HG03066 (cell line): Measurements from ENCODE around the gene MRM3.
A peak's percentile ranks its signal among the peaks of the same experiment; 100 is the strongest.
"Not testable (repeated sequence)": the region's sequence is repeated elsewhere in the genome, so short reads cannot be mapped to it uniquely, and the experiment has no call there.

Experiments
- ATAC-seq: cut with Tn5 transposase; IDR thresholded peaks from one replicate; pipeline ENCODE4 v1.9.1; 2021; ENCODE audit warnings: low read depth; ENCODE audit not compliant: unreplicated experiment

MRM3 gene, protein sequence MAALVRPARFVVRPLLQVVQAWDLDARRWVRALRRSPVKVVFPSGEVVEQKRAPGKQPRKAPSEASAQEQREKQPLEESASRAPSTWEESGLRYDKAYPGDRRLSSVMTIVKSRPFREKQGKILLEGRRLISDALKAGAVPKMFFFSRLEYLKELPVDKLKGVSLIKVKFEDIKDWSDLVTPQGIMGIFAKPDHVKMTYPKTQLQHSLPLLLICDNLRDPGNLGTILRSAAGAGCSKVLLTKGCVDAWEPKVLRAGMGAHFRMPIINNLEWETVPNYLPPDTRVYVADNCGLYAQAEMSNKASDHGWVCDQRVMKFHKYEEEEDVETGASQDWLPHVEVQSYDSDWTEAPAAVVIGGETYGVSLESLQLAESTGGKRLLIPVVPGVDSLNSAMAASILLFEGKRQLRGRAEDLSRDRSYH

GRCh38 chr17:781805-782731 is at the start of gene MRM3, which contains the start of gene GLOD4:
Gene MRM3 (plus strand): TSS chr17:782353. CDS start chr17:782379, 26 bp downstream.
Gene GLOD4 (minus strand): TSS chr17:782280. CDS start chr17:782255, 25 bp downstream.
- peak; percentile 76 for ATAC-seq

DNA sequence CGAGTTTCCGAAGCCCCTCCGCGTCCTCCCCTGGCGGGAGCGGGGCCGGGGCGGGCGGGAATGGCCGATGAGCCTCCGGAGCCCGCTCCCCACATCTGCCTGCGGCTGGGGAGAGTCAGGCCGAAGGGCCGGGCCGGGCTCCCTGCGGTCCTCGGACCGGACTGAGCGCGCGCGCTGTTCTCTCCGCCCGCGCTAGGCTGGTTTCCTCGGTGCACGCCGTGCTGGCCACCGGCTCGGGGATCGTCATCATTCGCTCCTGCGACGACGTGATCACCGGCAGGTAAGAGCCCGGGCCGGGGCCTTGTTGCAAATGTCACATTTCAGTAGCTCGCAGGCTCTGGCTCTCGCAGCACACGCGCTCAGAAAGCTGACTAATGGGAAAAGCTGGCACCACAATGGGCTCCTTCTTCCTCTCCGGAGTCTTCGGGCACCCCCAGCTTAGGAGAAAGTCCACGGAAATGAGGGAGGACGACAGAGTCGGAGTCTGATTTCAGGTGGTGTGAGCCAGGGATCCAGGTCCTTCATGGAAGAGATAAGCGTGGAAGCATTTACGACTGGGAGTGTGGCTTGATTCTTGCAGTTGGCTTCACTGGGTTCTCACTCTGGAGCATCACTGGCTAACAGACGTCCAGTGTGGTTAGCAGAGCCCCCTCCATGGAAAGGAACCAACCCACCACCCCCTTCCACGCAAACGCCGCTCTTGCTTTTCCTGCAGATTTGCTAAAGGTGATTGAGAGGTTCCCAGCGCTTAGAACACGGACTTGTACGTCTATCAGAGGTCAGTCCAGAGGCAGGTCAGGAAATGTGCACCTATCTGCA is 49.0 kb upstream of the MRM3 start:
- ATAC-seq, result no peak

DNA sequence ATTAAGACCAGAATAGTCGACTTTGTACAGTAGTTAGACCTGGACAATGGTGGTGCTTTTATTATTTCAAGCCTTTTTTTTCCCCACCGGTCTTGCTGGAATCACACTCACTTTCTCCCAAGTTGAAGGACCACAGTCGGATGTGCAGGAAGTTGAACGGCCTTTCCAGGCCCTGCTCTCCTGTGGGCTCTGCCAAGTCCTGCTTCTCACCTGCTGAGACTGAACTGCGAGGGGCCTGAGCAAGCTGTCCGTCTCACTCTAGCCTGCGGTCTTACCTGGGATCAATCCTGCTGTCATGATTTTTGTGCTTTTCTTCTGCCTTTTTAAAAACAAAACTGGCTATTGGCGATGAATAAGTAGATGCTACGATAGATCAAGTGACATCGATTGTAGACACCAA is 48.4 kb upstream of the MRM3 start:
- no peak for ATAC-seq

GRCh38 chr17:737561-738113 is 44.5 kb upstream of the MRM3 start:
- ATAC-seq, result no peak

GRCh38 chr17:740240-741017 is 41.7 kb upstream of the MRM3 start:
- ATAC-seq, result peak; percentile 69

DNA sequence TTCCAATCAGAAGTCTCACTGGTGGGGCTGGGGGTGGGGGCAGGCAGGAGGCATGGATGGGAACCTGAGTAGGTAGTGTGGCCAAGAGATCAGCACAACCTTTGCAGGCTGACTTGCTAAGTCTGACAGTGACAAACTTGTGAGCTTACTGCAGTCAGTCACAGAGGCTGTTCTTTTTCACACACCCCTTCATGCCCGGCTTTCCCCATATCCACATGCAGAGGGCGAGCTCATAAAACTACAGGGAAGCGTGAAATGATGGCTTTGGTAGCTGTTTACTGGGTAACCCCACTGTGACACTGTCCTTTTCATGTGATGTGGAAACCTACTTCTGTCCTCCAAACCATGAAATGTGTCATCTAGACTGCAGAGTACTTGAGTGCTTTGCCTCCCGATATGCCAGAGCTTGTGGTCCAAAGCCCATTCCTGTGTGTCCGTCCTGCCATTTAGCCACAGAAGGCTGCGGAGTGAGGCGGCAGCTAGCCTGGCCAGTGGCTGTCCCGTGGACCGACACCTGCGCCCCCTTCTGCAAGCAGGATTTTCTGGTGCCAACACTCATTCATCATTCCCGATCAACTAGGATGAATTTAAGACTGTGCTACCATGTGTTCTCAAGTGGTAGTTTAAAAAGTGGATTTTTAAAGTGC is 39.9 kb upstream of the MRM3 start:
- no peak for ATAC-seq

DNA sequence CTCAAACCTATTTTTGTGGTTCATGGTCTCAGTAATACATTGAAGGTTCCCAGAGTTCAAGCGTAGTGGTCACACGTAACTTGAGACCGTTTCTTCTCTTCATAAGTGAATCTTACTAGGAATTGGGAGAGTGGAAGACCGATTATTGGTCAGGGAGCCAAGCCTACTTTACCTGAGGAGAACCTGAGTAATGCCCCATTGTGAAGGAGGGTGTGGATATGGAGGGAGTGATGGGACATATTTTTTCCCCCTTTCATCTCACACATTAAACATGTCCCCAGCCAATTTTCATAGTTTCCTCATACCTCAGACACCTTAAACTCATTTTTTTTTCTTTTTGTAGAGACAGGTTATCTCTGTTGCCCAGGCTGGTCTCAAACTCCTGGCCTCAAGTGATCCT is 39.0 kb upstream of the MRM3 start:
- no peak for ATAC-seq

DNA sequence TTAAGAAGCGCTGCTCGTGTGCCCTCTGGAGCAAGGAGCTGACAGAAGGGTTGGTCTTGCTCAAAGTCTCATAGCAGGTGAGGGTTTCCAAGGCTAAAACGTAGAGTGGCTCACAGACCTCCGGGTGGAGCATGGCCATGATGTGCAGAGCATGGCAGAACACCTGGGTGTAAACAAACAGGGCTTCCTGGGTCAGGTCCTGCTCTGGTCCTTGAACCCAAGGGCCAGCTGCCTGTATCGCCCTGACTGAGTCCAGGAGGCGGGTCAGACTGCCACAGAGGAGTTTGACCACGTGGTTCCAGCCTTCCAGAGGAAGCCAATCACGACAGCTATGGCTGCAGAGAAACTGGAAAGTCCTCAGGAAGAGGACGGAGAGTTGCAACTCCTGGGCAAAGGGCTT is 37.2 kb upstream of the MRM3 start:
- ATAC-seq, result no peak

- ATAC-seq, result no peak
Measured at GRCh38 chr17:745406-745805, 36.7 kb upstream of the MRM3 start.

DNA sequence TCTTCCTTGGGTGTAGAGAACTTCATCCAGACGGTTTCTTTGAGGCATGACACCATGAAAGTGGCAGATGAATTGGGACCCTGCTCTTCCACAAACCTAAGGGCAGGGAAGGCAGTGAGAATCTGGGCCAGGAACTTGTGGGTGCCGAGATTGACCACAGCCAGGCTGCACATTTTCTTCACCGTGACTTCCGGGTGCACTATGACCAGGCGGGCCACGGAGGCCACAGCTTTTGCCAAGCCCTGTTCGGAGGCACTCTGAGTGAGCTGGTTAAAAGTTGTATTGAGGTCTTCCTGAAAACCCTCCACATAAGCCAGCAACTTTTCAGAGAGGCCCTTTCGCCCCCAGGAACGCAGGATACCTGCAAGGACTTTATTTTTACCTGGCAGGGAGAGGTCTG is 36.0 kb upstream of the MRM3 start:
- ATAC-seq, result no peak

GRCh38 chr17:746783-747629 is 35.1 kb upstream of the MRM3 start:
- no peak for ATAC-seq

DNA sequence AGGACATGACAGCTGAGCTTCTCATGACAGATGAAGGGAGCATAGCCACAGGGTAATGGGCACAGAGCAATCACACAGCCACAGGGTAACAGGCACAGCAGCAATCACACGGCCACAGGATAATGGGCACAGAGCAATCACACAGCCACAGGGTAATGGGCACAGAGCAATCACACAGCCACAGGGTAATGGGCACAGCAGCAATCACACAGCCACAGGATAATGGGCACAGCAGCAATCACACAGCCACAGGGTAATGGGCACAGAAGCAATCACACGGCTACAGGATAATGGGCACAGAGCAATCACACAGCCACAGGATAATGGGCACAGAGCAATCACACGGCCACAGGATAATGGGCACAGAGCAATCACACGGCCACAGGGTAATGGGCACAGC is 33.5 kb upstream of the MRM3 start:
- not testable (repeated sequence) for ATAC-seq

DNA sequence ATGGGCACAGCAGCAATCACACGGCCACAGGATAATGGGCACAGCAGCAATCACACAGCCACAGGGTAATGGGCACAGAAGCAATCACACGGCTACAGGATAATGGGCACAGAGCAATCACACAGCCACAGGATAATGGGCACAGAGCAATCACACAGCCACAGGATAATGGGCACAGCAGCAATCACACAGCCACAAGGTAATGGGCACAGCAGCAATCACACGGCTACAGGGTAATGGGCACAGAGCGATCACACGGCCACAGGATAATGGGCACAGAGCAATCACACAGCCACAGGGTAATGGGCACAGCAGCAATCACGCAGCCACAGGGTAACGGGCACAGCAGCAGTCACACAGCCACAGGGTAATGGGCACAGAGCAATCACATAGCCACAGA is 32.8 kb upstream of the MRM3 start:
- not testable (repeated sequence) for ATAC-seq

GRCh38 chr17:750431-751037 is 31.6 kb upstream of the MRM3 start:
- no peak for ATAC-seq

DNA sequence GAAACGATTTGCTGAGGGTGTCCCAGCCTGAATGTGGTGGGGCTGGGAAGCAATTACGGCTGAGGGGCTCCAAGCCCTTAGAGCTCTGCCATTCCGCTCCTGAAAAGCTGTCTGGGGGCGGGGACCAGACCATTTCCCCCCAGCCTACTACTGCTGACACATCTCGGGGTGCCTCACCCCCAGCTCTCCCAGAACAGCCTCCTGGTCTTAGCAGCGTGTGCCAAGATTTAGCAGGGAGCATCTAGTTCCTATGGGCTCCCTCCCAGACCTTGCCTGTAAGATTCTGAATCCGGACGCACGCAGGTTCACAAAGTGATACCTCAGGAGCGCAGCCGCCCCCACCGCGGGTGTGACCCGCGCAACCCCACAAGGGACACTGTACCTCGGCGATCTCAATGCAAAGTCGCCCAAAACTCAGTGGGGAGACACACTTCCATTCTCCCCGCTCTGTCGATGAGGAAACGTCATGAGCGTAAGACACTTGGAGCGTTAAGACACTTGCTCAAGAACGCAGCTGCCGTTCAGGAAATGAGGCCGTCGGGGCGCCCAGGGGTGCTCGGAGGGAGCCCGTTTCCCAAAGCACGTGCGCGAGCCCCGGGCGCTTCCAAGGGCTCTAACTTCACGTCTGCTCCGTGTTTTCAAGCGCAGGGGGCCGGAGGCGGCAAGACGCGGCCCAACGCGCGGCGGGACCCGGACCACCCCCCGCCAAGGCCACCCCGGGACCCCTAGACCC is 30.7 kb upstream of the MRM3 start:
- no peak for ATAC-seq

- peak; percentile 75 for ATAC-seq
Measured at GRCh38 chr17:752002-752619, 30.0 kb upstream of the MRM3 start, which contains the start of gene GEMIN4. Gene GEMIN4 (minus strand): TSS chr17:752264. CDS start chr17:752142, 122 bp downstream.
